Activated naive CD4-positive, alpha-beta T cell treated with anti-CD3 and anti-CD28 coated beads, Interleukin-2, amount 10 ng/mL, durations not matched to agents 7 days and 5 days (primary cell): ENCODE measurements around the gene NRBF2.

Experiments
- CTCF ChIA-PET: fragments of 350-600 bp; sonication (Branson Sonifier 250); formaldehyde crosslinking; loops from one replicate; lab custom pipeline; 2021; ENCODE audit warnings: antibody characterized with exemption; lab: Charles Lee
- DNase-seq: peaks from one replicate; pipeline ENCODE4 v3.0.0-alpha.2; 2020
- H3K27ac Mint-ChIP-seq: one replicate; pipeline ENCODE4 v1.8.0; 2021; ENCODE audit warnings: mild to moderate bottlenecking, moderate library complexity, mixed read lengths
- H3K27me3 Mint-ChIP-seq: one replicate; pipeline ENCODE4 v1.8.0; 2021; ENCODE audit warnings: mild to moderate bottlenecking, mixed read lengths
- H3K36me3 Mint-ChIP-seq: one replicate; pipeline ENCODE4 v1.8.0; 2021; ENCODE audit warnings: mixed read lengths
- H3K4me1 Mint-ChIP-seq: one replicate; pipeline ENCODE4 v1.8.0; 2021; ENCODE audit warnings: mixed read lengths
- H3K4me3 Mint-ChIP-seq: one replicate; pipeline ENCODE4 v1.8.0; 2021; ENCODE audit warnings: mild to moderate bottlenecking, moderate library complexity, mixed read lengths
- H3K9me3 Mint-ChIP-seq: one replicate; pipeline ENCODE4 v1.8.0; 2021; ENCODE audit warnings: mixed read lengths

Gene NRBF2

DNA sequence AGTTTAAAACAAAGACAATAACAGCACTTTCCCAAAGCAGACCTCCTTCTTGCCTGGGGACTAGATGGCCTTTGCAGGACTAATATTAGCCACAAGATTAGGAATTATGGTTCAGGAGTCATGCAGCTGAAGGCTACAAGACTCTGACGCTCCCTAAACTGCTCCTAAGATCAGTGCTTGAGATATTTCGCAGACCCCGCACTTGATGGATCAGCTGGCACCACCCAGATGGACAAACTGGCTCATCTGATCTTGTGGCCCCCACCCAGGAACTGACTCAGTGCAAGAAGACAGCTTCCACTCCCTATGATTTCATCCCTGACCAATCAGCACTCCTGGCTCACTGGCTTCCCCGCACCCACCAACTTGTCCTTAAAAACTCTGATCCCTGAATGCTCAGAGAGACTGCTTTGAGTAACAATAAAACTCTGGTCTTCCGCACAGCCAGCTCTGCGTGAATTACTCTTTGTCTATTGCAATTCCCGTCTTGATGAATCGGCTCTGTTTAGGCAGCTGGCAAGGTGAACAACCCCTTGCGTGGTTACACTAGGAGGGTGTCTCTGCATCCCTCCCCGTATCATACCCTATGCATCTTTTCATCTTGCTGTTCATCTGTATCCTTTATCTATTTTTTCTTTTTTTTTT is 26.9 kb upstream of the NRBF2 start:
- no peak overlapping the region for H3K4me3 Mint-ChIP-seq
- no peaks in the 10 kb centered on the region for H3K9me3 Mint-ChIP-seq
- no peaks in the 10 kb centered on the region for H3K4me1 Mint-ChIP-seq
- DNase-seq = no peak
- H3K36me3 Mint-ChIP-seq = no peaks in the 10 kb centered on the region
- CTCF ChIA-PET = no interaction called here
- H3K27me3 Mint-ChIP-seq = peaks cover 5% of the 10 kb centered on the region
- no peak overlapping the region for H3K27ac Mint-ChIP-seq

- no peak overlapping the region for H3K27ac Mint-ChIP-seq
- H3K36me3 Mint-ChIP-seq = no peaks in the 10 kb centered on the region
- no peaks in the 10 kb centered on the region for H3K9me3 Mint-ChIP-seq
- no peak for DNase-seq
- CTCF ChIA-PET = no interaction called here
- H3K4me1 Mint-ChIP-seq = no peaks in the 10 kb centered on the region
- peaks cover 9% of the 10 kb centered on the region for H3K27me3 Mint-ChIP-seq
- no peak overlapping the region for H3K4me3 Mint-ChIP-seq
Observed at GRCh38 chr10:63107943-63108437, 25.1 kb upstream of the NRBF2 start.

GRCh38 chr10:63110940-63111339 is 22.2 kb upstream of the NRBF2 start:
- no peak for DNase-seq
- Mint-ChIP-seq H3K27ac (no peak overlapping the region), H3K36me3 (no peaks in the 10 kb centered on the region), H3K9me3 (no peaks in the 10 kb centered on the region), H3K4me3 (no peak overlapping the region), H3K27me3 (peaks cover 17% of the 10 kb centered on the region), H3K4me1 (no peaks in the 10 kb centered on the region)
- CTCF ChIA-PET = no interaction called here

DNA sequence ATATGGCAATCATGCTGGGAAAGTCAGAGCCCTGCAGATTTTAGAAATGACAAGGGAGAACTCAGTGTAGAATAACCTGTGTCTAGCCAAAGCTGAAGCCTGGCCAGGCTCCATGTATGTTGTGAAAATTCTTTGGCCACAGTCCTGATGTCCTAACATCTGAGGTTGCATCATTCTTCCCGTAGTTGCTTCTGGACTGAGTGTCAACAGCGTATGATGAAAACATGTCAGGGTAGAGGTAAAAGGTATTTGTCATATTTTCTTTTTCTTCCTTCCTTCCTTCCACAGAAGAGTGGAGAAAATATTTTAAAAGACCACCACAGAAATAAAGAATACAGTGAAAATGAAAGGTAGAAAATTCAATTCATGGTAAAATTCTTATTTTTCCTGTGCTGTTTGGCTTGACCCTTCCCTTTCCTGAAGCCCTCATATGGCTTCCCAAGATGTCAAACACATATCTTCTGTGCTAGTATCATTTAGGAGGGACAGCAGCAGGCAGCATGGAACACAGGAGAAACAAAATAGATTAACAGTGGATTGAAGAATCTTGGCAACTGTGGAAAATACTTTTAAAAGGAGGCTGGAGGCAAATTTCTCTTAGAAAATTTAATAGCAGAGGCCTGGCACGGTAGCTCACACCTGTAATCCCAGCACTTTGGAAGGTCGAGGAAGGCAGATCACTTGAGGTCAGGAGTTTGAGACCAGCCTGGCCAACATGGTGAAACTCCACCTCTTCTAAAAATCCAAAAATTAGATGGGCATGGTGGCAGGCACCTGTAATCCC is 18.9 kb upstream of the NRBF2 start:
- no peaks in the 10 kb centered on the region for H3K4me1 Mint-ChIP-seq
- H3K27ac Mint-ChIP-seq = no peak overlapping the region
- H3K9me3 Mint-ChIP-seq = no peaks in the 10 kb centered on the region
- no peak for DNase-seq
- peaks cover 20% of the 10 kb centered on the region for H3K27me3 Mint-ChIP-seq
- H3K4me3 Mint-ChIP-seq = no peak overlapping the region
- CTCF ChIA-PET = no interaction called here
- H3K36me3 Mint-ChIP-seq = no peaks in the 10 kb centered on the region

DNA sequence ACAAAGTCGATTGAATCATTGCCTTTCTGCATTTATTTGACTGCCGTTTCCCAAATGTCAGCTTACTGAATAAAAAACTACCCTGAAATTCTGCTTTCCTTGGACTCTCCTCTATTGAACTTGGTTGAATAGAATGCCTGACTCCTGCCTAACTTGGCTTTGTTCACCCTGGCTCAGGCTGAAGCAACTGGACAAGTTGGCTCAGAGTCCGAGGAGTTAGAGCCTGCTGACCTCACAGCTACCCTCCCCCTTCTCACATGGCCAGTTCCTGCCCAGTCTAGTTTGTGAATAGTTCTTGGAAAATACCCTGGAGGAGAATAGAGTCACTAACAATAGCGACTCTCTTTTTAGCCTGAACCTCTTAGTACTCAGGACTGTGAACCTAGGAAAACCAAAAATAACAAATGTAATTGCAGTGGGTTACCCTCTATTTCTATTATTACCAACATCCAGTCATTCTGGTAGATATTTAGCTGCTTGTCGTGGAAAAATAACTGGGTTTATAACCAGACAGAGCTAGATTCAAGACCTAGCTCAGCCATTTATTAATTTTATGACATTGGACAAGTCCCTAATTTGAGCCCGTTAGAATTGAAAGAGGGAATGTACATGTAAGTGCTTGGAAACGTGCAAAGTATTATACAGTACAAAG is 17.3 kb upstream of the NRBF2 start:
- CTCF ChIA-PET = no interaction called here
- Mint-ChIP-seq H3K9me3 (no peaks in the 10 kb centered on the region), H3K36me3 (no peaks in the 10 kb centered on the region), H3K27me3 (peaks cover 17% of the 10 kb centered on the region), H3K27ac (no peak overlapping the region), H3K4me1 (no peaks in the 10 kb centered on the region), H3K4me3 (no peak overlapping the region)
- no peak for DNase-seq

GRCh38 chr10:63116452-63117072 is 16.6 kb upstream of the NRBF2 start:
- Mint-ChIP-seq H3K9me3 (no peaks in the 10 kb centered on the region), H3K4me1 (no peaks in the 10 kb centered on the region), H3K4me3 (no peak overlapping the region), H3K36me3 (no peaks in the 10 kb centered on the region), H3K27ac (no peak overlapping the region), H3K27me3 (peaks cover 17% of the 10 kb centered on the region)
- CTCF ChIA-PET = no interaction called here
- DNase-seq = no peak

- H3K9me3 Mint-ChIP-seq = no peaks in the 10 kb centered on the region
- H3K4me1 Mint-ChIP-seq = no peaks in the 10 kb centered on the region
- no peak overlapping the region for H3K27ac Mint-ChIP-seq
- CTCF ChIA-PET = no interaction called here
- DNase-seq = no peak
- H3K36me3 Mint-ChIP-seq = no peaks in the 10 kb centered on the region
- no peak overlapping the region for H3K4me3 Mint-ChIP-seq
- peaks cover 7% of the 10 kb centered on the region for H3K27me3 Mint-ChIP-seq
Observed at GRCh38 chr10:63119041-63119440, 14.1 kb upstream of the NRBF2 start.

GRCh38 chr10:63120554-63120953 is 12.6 kb upstream of the NRBF2 start:
- no peak overlapping the region for H3K4me3 Mint-ChIP-seq
- no peak overlapping the region for H3K27ac Mint-ChIP-seq
- H3K36me3 Mint-ChIP-seq = no peaks in the 10 kb centered on the region
- H3K27me3 Mint-ChIP-seq = peaks cover 7% of the 10 kb centered on the region
- DNase-seq = no peak
- no peaks in the 10 kb centered on the region for H3K4me1 Mint-ChIP-seq
- no peaks in the 10 kb centered on the region for H3K9me3 Mint-ChIP-seq
- CTCF ChIA-PET = no interaction called here

DNA sequence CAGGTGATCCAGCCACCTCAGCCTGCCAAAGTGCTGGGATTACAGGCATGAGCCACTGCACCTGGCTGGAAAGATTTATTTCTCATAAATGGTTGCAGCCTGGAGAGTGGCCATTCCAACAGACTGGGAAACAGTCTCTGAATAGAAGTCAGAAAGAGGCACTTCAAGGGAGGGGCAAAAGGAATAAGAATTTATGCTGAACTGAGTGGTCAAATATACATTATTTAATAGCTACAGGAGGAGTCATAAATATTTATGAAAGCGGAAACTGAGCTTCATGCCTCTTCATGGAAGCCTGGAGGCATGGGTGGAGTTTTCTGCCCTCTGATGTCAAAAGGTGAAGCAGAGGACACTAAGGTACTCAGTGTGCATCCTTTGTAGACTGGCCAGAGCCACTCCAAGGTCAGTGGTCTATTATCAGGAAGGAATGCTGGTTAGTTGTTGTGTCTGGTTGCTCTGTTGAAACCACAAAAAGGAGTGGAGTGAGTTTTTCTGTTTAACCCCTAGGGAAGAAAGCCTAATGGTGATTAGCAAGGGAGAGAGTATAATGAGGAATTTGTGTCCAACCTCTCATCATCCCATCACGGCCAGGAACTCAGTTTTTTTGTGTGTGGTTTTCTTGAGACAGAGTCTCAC is 9.3 kb upstream of the NRBF2 start:
- H3K4me1 Mint-ChIP-seq = no peaks in the 10 kb centered on the region
- no peaks in the 10 kb centered on the region for H3K27me3 Mint-ChIP-seq
- no peak overlapping the region for H3K4me3 Mint-ChIP-seq
- no peak for DNase-seq
- no peaks in the 10 kb centered on the region for H3K9me3 Mint-ChIP-seq
- CTCF ChIA-PET = no interaction called here
- H3K36me3 Mint-ChIP-seq = no peaks in the 10 kb centered on the region
- H3K27ac Mint-ChIP-seq = no peak overlapping the region

DNA sequence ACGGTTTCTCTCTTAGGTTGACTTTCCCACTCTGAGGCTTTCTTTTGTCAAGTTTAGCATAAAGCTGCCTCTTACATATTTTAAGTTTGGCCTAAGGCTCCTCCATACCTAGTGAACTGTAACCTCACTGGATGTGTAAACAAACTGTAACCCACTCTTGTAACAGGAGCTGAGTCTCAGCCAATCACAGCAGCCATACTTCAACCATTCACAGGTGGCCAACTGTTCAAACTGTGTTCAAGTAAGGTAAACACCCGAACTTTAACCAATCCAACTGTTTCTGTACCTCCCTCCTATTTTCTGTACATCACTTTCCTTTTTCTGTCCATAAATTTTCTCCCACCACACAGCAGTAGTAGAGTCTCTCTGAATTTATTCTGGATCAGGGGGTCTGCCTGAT is 7.7 kb upstream of the NRBF2 start:
- peaks cover 3% of the 10 kb centered on the region for H3K27me3 Mint-ChIP-seq
- no peaks in the 10 kb centered on the region for H3K4me1 Mint-ChIP-seq
- CTCF ChIA-PET = no interaction called here
- no peak for DNase-seq
- no peak overlapping the region for H3K27ac Mint-ChIP-seq
- H3K36me3 Mint-ChIP-seq = no peaks in the 10 kb centered on the region
- no peak overlapping the region for H3K4me3 Mint-ChIP-seq
- no peaks in the 10 kb centered on the region for H3K9me3 Mint-ChIP-seq

DNA sequence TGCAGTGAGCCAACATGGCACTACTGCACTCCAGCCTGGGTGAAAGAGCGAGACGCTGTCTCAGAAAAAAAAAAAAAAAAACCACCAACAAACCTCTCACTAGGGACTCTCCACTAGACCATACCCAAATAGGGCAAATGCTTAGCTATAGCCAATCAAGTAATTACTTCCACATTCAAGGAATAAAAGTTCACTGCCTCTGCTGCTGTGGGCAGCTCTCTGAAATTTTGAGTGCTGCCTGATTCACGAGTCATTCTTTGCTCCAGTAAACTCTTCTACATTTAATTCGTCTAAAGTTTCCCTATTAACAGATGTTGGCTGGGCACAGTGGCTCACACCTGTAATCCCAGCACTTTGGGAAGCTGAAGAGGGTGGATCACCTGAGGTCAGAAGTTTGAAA is 4.7 kb upstream of the NRBF2 start:
- Mint-ChIP-seq H3K9me3 (peaks cover 11% of the 10 kb centered on the region), H3K27ac (no peak overlapping the region), H3K4me3 (no peak overlapping the region), H3K27me3 (peaks cover 3% of the 10 kb centered on the region), H3K36me3 (peaks cover 6% of the 10 kb centered on the region), H3K4me1 (peaks cover 9% of the 10 kb centered on the region)
- DNase-seq = no peak
- CTCF ChIA-PET = interaction anchor here (1.2 kb wide), 1 partner anchor 29 kb away, joined by 3 read pairs; no protein-coding TSS in a partner anchor

GRCh38 chr10:63129888-63130287 is 3.2 kb upstream of the NRBF2 start:
- H3K27ac Mint-ChIP-seq = peak overlapping the region; percentile 2
- H3K4me1 Mint-ChIP-seq = peaks cover 18% of the 10 kb centered on the region
- DNase-seq = no peak
- H3K4me3 Mint-ChIP-seq = no peak overlapping the region
- peaks cover 3% of the 10 kb centered on the region for H3K27me3 Mint-ChIP-seq
- H3K36me3 Mint-ChIP-seq = peaks cover 7% of the 10 kb centered on the region
- CTCF ChIA-PET = no interaction called here
- peaks cover 11% of the 10 kb centered on the region for H3K9me3 Mint-ChIP-seq

DNA sequence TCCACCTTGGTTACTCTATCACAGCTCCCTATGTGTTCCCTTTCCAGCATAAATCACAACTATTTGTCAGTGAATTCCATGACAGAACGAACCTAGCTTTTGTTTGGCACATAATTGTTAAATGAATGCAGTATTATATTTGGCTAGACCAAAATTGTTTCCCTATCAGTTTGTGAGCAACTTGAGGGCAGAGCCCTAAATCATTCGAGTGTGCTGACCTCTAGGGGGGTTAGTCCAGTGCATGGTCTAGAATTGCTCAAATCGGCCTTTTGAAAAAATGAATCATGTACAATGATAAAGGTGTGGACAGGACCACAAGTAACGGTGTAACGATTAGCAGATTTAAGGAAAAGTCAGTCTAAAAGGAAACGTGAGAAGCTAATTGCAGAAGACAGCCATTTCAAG is 475 bp upstream of the NRBF2 start:
- H3K4me1 Mint-ChIP-seq = peaks cover 34% of the 10 kb centered on the region

More for the DNA sequence above, 475 bp upstream of the NRBF2 start:
- Mint-ChIP-seq H3K4me3 (peak overlapping the region; percentile 93), H3K36me3 (peaks cover 9% of the 10 kb centered on the region), H3K9me3 (peaks cover 11% of the 10 kb centered on the region), H3K27ac (peak overlapping the region; percentile 97), H3K27me3 (peaks cover 3% of the 10 kb centered on the region)
- DNase-seq = no peak
- CTCF ChIA-PET = interaction anchor here (1.0 kb wide), 1 partner anchor 499 kb away, joined by 4 read pairs; no protein-coding TSS in a partner anchor
